HL-60 (cell line): ENCODE measurements around the gene SLC9A7.

ENCODE experiments used
- DNase-seq, 2 experiments: peaks; one replicate each; pipeline ENCODE4 v3.0.0-alpha.2; 2010 to 2020; ENCODE audit warnings: low read depth in 1 of 2, low spot score in 1 of 2
- H3K27ac ChIP-seq: fragments of 250-450 bp; sonication (Bioruptor Pico); replicated peaks from 2 replicates; pipeline ENCODE4 v1.5.1; 2020; ENCODE audit warnings: mild to moderate bottlenecking, moderate library complexity
- H3K27me3 ChIP-seq: fragments of 250-450 bp; sonication (Bioruptor Pico); 2 replicates; pipeline ENCODE4 v1.5.1; 2021; ENCODE audit warnings: mild to moderate bottlenecking, moderate library complexity; ENCODE audit not compliant: insufficient read depth, poor library complexity, severe bottlenecking
- H3K4me3 ChIP-seq: replicated peaks from 2 replicates; pipeline ENCODE4 v1.5.1; 2011; ENCODE audit warnings: mild to moderate bottlenecking, control low read depth, low read length; ENCODE audit not compliant: insufficient read depth
- GABPA ChIP-seq: IDR thresholded peaks from 2 replicates; pipeline ENCODE4 v1.6.1; 2012; ENCODE audit warnings: low read depth
- POLR2AphosphoS5 ChIP-seq: IDR thresholded peaks from 2 replicates; pipeline ENCODE4 v1.6.1; 2012; ENCODE audit warnings: low read depth
- SPI1 ChIP-seq: IDR thresholded peaks from 2 replicates; pipeline ENCODE4 v1.6.1; 2012; ENCODE audit warnings: low read depth, mild to moderate bottlenecking, borderline replicate concordance
- long read RNA-seq: library from polyadenylated mRNA; unstranded; transcript quantifications from one replicate; pipeline ENCODE4 v2.0.0, GENCODE V29; 2020
- TF ChIP-seq, protein P1 (sequence below): IDR thresholded peaks from one replicate; pipeline ENCODE4 v1.5.1; 2011; ENCODE audit warnings: low read length, control low read depth, inconsistent platforms; ENCODE audit not compliant: insufficient read depth
- TF ChIP-seq, protein P2 (sequence below): IDR thresholded peaks from 2 replicates; pipeline ENCODE4 v1.6.1; 2012; ENCODE audit warnings: low read depth; ENCODE audit not compliant: insufficient replicate concordance

SLC9A7 gene
- long read RNA-seq, partial matches to known transcripts, result 0 of 1 reads
- long read RNA-seq, other reads (novel, unspliced or antisense), result 1 of 1 reads

GRCh38 chrX:46758956-46759644 is at the start of gene SLC9A7:
TSS of gene SLC9A7 (minus strand) at chrX:46759118. CDS start at chrX:46759029, 89 bp downstream.
- peak within 1 kb of the TSS; percentile 60 for H3K4me3 ChIP-seq
- TF ChIP-seq, protein P1, sequence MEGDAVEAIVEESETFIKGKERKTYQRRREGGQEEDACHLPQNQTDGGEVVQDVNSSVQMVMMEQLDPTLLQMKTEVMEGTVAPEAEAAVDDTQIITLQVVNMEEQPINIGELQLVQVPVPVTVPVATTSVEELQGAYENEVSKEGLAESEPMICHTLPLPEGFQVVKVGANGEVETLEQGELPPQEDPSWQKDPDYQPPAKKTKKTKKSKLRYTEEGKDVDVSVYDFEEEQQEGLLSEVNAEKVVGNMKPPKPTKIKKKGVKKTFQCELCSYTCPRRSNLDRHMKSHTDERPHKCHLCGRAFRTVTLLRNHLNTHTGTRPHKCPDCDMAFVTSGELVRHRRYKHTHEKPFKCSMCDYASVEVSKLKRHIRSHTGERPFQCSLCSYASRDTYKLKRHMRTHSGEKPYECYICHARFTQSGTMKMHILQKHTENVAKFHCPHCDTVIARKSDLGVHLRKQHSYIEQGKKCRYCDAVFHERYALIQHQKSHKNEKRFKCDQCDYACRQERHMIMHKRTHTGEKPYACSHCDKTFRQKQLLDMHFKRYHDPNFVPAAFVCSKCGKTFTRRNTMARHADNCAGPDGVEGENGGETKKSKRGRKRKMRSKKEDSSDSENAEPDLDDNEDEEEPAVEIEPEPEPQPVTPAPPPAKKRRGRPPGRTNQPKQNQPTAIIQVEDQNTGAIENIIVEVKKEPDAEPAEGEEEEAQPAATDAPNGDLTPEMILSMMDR, result peak; percentile 2
- no peak for TF ChIP-seq GABPA
- peak; percentile 38 to 69 for DNase-seq
- no peak within 1 kb of the TSS for H3K27ac ChIP-seq
- no peaks in the 10 kb centered on the region for H3K27me3 ChIP-seq

DNA sequence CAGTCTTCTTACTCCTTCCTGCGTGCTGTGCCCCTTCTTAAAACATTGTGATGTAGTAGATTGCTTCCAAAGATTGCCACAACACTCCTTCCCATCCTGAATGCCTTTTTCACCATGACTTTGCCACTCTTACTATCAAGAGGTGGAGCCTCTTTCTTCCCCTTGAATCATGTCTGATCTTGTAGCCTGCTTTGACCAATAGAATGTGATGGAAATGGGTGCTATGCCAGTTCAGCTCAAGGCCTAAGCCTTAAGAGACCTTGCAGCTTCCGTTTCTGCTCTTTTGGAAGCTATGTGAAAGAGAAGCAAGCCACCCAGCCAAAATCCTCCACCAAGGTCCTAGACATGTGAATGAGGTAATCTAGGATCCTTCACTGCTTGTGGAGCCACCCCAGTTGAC is 46.4 kb upstream of the SLC9A7 start:
- TF ChIP-seq GABPA (no peak), SPI1 (no peak), POLR2AphosphoS5 (no peak)
- TF ChIP-seq, protein P2, sequence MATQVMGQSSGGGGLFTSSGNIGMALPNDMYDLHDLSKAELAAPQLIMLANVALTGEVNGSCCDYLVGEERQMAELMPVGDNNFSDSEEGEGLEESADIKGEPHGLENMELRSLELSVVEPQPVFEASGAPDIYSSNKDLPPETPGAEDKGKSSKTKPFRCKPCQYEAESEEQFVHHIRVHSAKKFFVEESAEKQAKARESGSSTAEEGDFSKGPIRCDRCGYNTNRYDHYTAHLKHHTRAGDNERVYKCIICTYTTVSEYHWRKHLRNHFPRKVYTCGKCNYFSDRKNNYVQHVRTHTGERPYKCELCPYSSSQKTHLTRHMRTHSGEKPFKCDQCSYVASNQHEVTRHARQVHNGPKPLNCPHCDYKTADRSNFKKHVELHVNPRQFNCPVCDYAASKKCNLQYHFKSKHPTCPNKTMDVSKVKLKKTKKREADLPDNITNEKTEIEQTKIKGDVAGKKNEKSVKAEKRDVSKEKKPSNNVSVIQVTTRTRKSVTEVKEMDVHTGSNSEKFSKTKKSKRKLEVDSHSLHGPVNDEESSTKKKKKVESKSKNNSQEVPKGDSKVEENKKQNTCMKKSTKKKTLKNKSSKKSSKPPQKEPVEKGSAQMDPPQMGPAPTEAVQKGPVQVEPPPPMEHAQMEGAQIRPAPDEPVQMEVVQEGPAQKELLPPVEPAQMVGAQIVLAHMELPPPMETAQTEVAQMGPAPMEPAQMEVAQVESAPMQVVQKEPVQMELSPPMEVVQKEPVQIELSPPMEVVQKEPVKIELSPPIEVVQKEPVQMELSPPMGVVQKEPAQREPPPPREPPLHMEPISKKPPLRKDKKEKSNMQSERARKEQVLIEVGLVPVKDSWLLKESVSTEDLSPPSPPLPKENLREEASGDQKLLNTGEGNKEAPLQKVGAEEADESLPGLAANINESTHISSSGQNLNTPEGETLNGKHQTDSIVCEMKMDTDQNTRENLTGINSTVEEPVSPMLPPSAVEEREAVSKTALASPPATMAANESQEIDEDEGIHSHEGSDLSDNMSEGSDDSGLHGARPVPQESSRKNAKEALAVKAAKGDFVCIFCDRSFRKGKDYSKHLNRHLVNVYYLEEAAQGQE, result no peak
- TF ChIP-seq, protein P1, result no peak

DNA sequence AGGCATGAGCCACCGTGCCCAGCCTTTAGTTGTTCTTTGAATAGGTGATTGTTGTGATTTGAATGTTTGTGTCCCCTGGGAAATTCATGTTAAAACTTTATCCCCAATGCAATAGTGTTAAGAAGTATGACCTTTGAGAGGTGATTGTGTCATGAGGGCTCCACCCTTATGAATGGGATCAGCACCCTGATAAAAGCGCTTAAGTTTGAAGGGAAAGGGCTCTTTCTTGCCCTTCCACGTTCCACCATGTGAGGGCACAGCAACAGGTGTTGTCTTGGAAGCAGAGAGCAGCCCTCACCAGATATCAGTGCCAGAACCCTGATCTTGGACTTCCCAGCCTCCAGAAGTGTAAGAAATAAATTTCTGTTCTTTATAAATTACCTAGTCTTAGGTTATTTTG is 44.2 kb upstream of the SLC9A7 start:
- DNase-seq, result peak in 1 of 2 experiments; percentile 9
- no peaks in the 10 kb centered on the region for H3K27me3 ChIP-seq
- no peak overlapping the region for H3K27ac ChIP-seq
- no peak for TF ChIP-seq GABPA
- TF ChIP-seq, protein P1, result no peak
- no peak for TF ChIP-seq POLR2AphosphoS5
- no peak for TF ChIP-seq SPI1
- TF ChIP-seq, protein P2, result no peak
- H3K4me3 ChIP-seq, result no peak overlapping the region

More for the DNA sequence above, 46.4 kb upstream of the SLC9A7 start:
- DNase-seq, result no peak
- no peaks in the 10 kb centered on the region for H3K27me3 ChIP-seq
- H3K4me3 ChIP-seq, result no peak overlapping the region
- no peak overlapping the region for H3K27ac ChIP-seq
